IMR-90 (cell line): ENCODE measurements around the gene MINK1. TPM values are rescaled to one million over a fixed set of nuclear protein-coding genes. Genes with fewer than 3 reads are reported as not detected.
"Not testable (repeated sequence)": the region's sequence is repeated elsewhere in the genome, so short reads cannot be mapped to it uniquely, and the experiment has no call there.

Experiments
- ATAC-seq: fragments of 200-7000 bp; cut with Tn5 transposase; 2 replicates; pipeline ENCODE4 v1.9.1; 2020; ENCODE audit warnings: low read depth, mild to moderate bottlenecking, moderate library complexity
- BruUV-seq: library from RNA; stranded (reverse); fragments of 400-500 nt; replicated peaks from 2 replicates; lab custom pipeline; 2021; lab: Mats Ljungman, UMichigan
- CTCF ChIA-PET: fragments of 300-600 bp; formaldehyde crosslinking; extraction: SDS; loops from one replicate; lab custom pipeline; 2021; ENCODE audit warnings: antibody characterized with exemption; lab: Yijun Ruan, JAX
- POLR2A ChIA-PET: fragments of 300-600 bp; sonication (Branson Sonifier 250); formaldehyde crosslinking; loops from one replicate; lab custom pipeline; 2022; ENCODE audit warnings: antibody characterized with exemption; ENCODE audit not compliant: unreplicated experiment; lab: Charles Lee
- DNase-seq: peaks from one replicate; pipeline ENCODE4 v3.0.0; 2013
- H2AFZ ChIP-seq: replicated peaks from 2 replicates; pipeline ENCODE3; 2013; ENCODE audit warnings: low read length, mild to moderate bottlenecking; ENCODE audit not compliant: poor library complexity
- H2AK5ac ChIP-seq: 2 replicates; pipeline ENCODE4 v1.6.1; 2013; ENCODE audit warnings: low read depth, low read length, inconsistent platforms
- H2AK9ac ChIP-seq: replicated peaks from 2 replicates; pipeline ENCODE3; 2013; ENCODE audit warnings: mild to moderate bottlenecking, low read depth, low read length, moderate library complexity; ENCODE audit not compliant: poor library complexity
- H2BK120ac ChIP-seq: 2 replicates; pipeline ENCODE4 v1.6.1; 2013; ENCODE audit warnings: low read depth, low read length, inconsistent platforms
- H2BK15ac ChIP-seq: 3 replicates; pipeline ENCODE4 v1.6.1; 2013; ENCODE audit warnings: low read depth, low read length, inconsistent platforms
- H2BK20ac ChIP-seq: 2 replicates; pipeline ENCODE4 v1.6.1; 2013; ENCODE audit warnings: low read depth, mild to moderate bottlenecking, inconsistent platforms, low read length, moderate library complexity
- H2BK5ac ChIP-seq: 2 replicates; pipeline ENCODE4 v1.6.1; 2013; ENCODE audit warnings: mild to moderate bottlenecking, low read depth, low read length, inconsistent platforms; ENCODE audit not compliant: poor library complexity, severe bottlenecking
- H3K14ac ChIP-seq: replicated peaks from 2 replicates; pipeline ENCODE4 v1.6.1; 2013; ENCODE audit warnings: low read depth, low read length, inconsistent platforms
- H3K18ac ChIP-seq: 2 replicates; pipeline ENCODE4 v1.6.1; 2013; ENCODE audit warnings: low read depth, low read length, control low read depth
- H3K23ac ChIP-seq: 2 replicates; pipeline ENCODE4 v1.6.1; 2013; ENCODE audit warnings: low read depth, low read length, inconsistent platforms
- H3K27ac ChIP-seq: 2 replicates; pipeline ENCODE4 v1.5.1; 2013; ENCODE audit warnings: mild to moderate bottlenecking, control low read depth, low read length; ENCODE audit not compliant: insufficient read depth
- H3K27me3 ChIP-seq: 2 replicates; pipeline ENCODE4 v1.6.1; 2013; ENCODE audit warnings: low read length; ENCODE audit not compliant: control insufficient read depth, insufficient read depth
- H3K36me3 ChIP-seq: 2 replicates; pipeline ENCODE4 v1.6.1; 2013; ENCODE audit warnings: low read length, mixed read lengths; ENCODE audit not compliant: control insufficient read depth, insufficient read depth
- H3K4ac ChIP-seq: 2 replicates; pipeline ENCODE4 v1.6.1; 2013; ENCODE audit warnings: low read depth, low read length, inconsistent platforms
- H3K4me1 ChIP-seq: 2 replicates; pipeline ENCODE4 v1.6.1; 2013; ENCODE audit warnings: low read length, mixed read lengths; ENCODE audit not compliant: control insufficient read depth, insufficient read depth
- H3K4me2 ChIP-seq: 2 replicates; pipeline ENCODE4 v1.6.1; 2013; ENCODE audit warnings: low read depth, mild to moderate bottlenecking, control low read depth, low read length, moderate library complexity
- H3K4me3 ChIP-seq: 2 replicates; pipeline ENCODE4 v1.5.1; 2013; ENCODE audit warnings: low read depth, mild to moderate bottlenecking, control low read depth, low read length, moderate library complexity; ENCODE audit not compliant: insufficient read depth
- H3K56ac ChIP-seq: 2 replicates; pipeline ENCODE4 v1.6.1; 2013; ENCODE audit warnings: low read length, inconsistent platforms; ENCODE audit not compliant: insufficient read depth; ENCODE audit errors: extremely low read depth
- H3K79me1 ChIP-seq, 2 experiments: 2 replicates each; pipeline ENCODE4 v1.6.1; 2013; ENCODE audit warnings: low read length in 2 of 2, inconsistent platforms in 1 of 2, low read depth in 1 of 2
- H3K9ac ChIP-seq: 2 replicates; pipeline ENCODE4 v1.6.1; 2013; ENCODE audit warnings: low read depth, low read length, control low read depth
- H3K9me1 ChIP-seq: 2 replicates; pipeline ENCODE4 v1.6.1; 2013; ENCODE audit warnings: low read length, inconsistent platforms; ENCODE audit not compliant: insufficient read depth
- H3K9me3 ChIP-seq: 2 replicates; pipeline ENCODE4 v1.6.1; 2013; ENCODE audit warnings: low read length; ENCODE audit not compliant: control insufficient read depth, insufficient read depth
- H4K20me1 ChIP-seq: 2 replicates; pipeline ENCODE4 v1.6.1; 2013; ENCODE audit warnings: low read length, inconsistent platforms; ENCODE audit not compliant: insufficient read depth
- H4K5ac ChIP-seq: 2 replicates; pipeline ENCODE4 v1.6.1; 2013; ENCODE audit warnings: mild to moderate bottlenecking, low read depth, low read length, control low read depth
- H4K8ac ChIP-seq, 2 experiments: 2 replicates each; pipeline ENCODE4 v1.6.1; 2013; ENCODE audit warnings: low read depth in 2 of 2, low read length in 2 of 2, control low read depth in 1 of 2, inconsistent platforms in 1 of 2
- H4K91ac ChIP-seq: 2 replicates; pipeline ENCODE4 v1.6.1; 2013; ENCODE audit warnings: low read depth, low read length, inconsistent platforms; ENCODE audit not compliant: insufficient read depth
- CHD1 ChIP-seq: IDR thresholded peaks from 2 replicates; pipeline ENCODE4 v1.6.1; 2012; ENCODE audit warnings: low read depth, low read length, improper control_type of control experiment
- NFE2L2 ChIP-seq: fragments of 150-350 bp; IDR thresholded peaks from 2 replicates; pipeline ENCODE4 v1.6.1; 2016; ENCODE audit warnings: low read depth, mild to moderate bottlenecking, low read length
- SMC3 ChIP-seq: fragments of 150-350 bp; IDR thresholded peaks from 2 replicates; pipeline ENCODE4 v1.6.1; 2016; ENCODE audit warnings: low read depth, mild to moderate bottlenecking, antibody characterized with exemption, low read length, moderate library complexity
- WGBS, 2 experiments: methylation state at CpG; one replicate each; pipeline versions ENCODE4 v1.1.5 to v1.1.7; 2013; ENCODE audit warnings: missing lambda C conversion rate in 2 of 2; ENCODE audit not compliant: insufficient read length in 1 of 2; ENCODE audit errors: extremely low coverage in 2 of 2; 5-methylcytosine and 5-hydroxymethylcytosine counted together
- dilution Hi-C: fragments of 300-500 bp; cut with HindIII; formaldehyde crosslinking; loops from one replicate; pipeline ENCODE4 v1.14.3; 2018; ENCODE audit warnings: low sequenced_read_pairs; ENCODE audit not compliant: unreplicated experiment
- in situ Hi-C: fragments of 300-500 bp; cut with MboI; formaldehyde crosslinking; loops from 3 replicates; pipeline ENCODE4 v1.14.3; 2019; ENCODE audit warnings: low sequenced_read_pairs, inconsistent platforms, mixed read lengths
- intact Hi-C: fragments of 100-400 bp; cut with micrococcal nuclease; formaldehyde crosslinking; loops from 2 replicates; pipeline ENCODE4 v1.10.0; 2022
- polyA plus RNA-seq, 3 experiments: library from polyadenylated mRNA; depleted of rRNA; stranded (reverse); fragments of >200 nt; gene quantifications; 2 replicates each; pipeline ENCODE4 v1.2.3, GENCODE V29; 2012; ENCODE audit warnings: low replicate concordance in 1 of 3
- total RNA-seq: library from RNA; depleted of rRNA; stranded (reverse); fragments of >200 nt; gene quantifications from 2 replicates; pipeline ENCODE4 v1.2.3, GENCODE V29; 2012
- TF ChIP-seq, protein P1 (sequence below): fragments of 150-350 bp; IDR thresholded peaks from 2 replicates; pipeline ENCODE4 v1.6.1; 2017; ENCODE audit warnings: mild to moderate bottlenecking, antibody characterized with exemption, low read length, low read depth

The MINK1 gene
- total and polyA plus RNA-seq, 2 of the 4 experiments (the other 2 are of a cell fraction): 12.2 to 40.9 TPM

GRCh38 chr17:4913994-4914393 is 80.9 kb downstream of the MINK1 start (continued):
- TF ChIP-seq, protein P1, sequence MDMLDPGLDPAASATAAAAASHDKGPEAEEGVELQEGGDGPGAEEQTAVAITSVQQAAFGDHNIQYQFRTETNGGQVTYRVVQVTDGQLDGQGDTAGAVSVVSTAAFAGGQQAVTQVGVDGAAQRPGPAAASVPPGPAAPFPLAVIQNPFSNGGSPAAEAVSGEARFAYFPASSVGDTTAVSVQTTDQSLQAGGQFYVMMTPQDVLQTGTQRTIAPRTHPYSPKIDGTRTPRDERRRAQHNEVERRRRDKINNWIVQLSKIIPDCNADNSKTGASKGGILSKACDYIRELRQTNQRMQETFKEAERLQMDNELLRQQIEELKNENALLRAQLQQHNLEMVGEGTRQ: no peak
- TF ChIP-seq NFE2L2 (no peak), SMC3 (no peak), CHD1 (no peak)

GRCh38 chr17:4914551-4914950 is 81.4 kb downstream of the MINK1 start:
- H4K5ac ChIP-seq, H3K27me3 ChIP-seq, ATAC-seq, H4K8ac ChIP-seq, H3K79me1 ChIP-seq, H2AK5ac ChIP-seq, H3K4me2 ChIP-seq, H4K91ac ChIP-seq, H3K18ac ChIP-seq, H2BK15ac ChIP-seq, H3K4me3 ChIP-seq, H2AK9ac ChIP-seq, H2BK5ac ChIP-seq, H4K20me1 ChIP-seq, H3K56ac ChIP-seq, H2BK120ac ChIP-seq, BruUV-seq, H3K14ac ChIP-seq, H3K23ac ChIP-seq, H3K9me3 ChIP-seq, H3K36me3 ChIP-seq, H3K9me1 ChIP-seq, H2AFZ ChIP-seq, H2BK20ac ChIP-seq, H3K4ac ChIP-seq, DNase-seq, H3K9ac ChIP-seq, CTCF ChIA-PET, intact Hi-C loops, H3K27ac ChIP-seq, H3K4me1 ChIP-seq, dilution Hi-C loops: not testable (repeated sequence)
- WGBS, 2 experiments: 82% methylated on average over 2 of the region's 4 CpGs; no CpG with 5 or more reads in 1 of the 2 experiments
- POLR2A ChIA-PET: interaction anchor here (0.6 kb wide), 1 partner anchor 20 kb away, joined by 14 read pairs; no protein-coding TSS in a partner anchor
- in situ Hi-C loops: loop anchor here (10.0 kb wide), 1 partner anchor 140 kb away; no protein-coding TSS in a partner anchor
